HT-29 (cell line): ENCODE measurements around the gene CMTM3. TPM values are rescaled to one million over a fixed set of nuclear protein-coding genes. Genes with fewer than 3 reads are reported as not detected.
"Not testable (repeated sequence)": the region's sequence is repeated elsewhere in the genome, so short reads cannot be mapped to it uniquely, and the experiment has no call there.

Experiments used
- DNase-seq: peaks from one replicate; pipeline ENCODE4 v3.0.0-alpha.2; 2015; ENCODE audit warnings: low spot score
- total RNA-seq: library from RNA; depleted of rRNA; stranded (reverse); fragments of >200 nt; shearing (Covaris generic); gene quantifications from 2 replicates; pipeline ENCODE4 v1.2.3, GENCODE V29; 2014

The CMTM3 gene
- total RNA-seq, 1 experiment from 2014 or later, result 4.1 TPM

DNA sequence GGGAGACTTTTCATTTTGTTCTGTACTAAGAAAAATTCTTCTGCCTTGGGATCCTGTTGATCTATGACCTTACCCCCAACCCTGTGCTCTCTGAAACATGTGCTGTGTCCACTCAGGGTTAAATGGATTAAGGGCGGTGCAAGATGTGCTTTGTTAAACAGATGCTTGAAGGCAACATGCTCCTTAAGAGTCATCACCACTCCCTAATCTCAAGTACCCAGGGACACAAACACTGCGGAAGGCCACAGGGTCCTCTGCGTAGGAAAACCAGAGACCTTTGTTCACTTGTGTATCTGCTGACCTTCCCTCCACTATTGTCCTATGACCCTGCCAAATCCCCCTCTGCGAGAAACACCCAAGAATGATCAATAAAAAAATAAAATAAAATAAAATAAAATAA lies 27.1 kb downstream of the CMTM3 start:
- DNase-seq, result not testable (repeated sequence)

- no peak for DNase-seq
Measured at GRCh38 chr16:66634527-66635196, 30.2 kb downstream of the CMTM3 start.

DNA sequence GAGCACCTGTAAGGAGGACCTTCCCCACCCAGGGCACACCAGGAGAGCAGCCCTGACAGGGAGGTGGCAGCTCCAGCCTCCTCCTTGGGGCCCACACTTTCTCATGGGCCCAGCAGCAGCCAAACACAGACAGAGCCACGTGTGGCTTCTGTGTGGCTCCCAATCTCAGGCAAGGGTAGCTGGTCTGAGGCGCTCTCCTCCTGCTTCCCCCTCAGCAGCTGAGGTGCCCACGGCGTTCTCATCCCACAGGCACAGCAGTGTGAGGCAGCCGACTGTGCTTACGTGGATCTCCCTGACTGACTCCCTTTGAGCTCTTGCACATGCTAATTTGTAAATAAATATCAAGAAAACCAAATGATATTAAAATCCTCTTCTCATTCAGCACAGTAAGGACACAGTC lies 30.9 kb downstream of the CMTM3 start:
- no peak for DNase-seq

GRCh38 chr16:66636199-66636598 lies 31.7 kb downstream of the CMTM3 start:
- no peak for DNase-seq

GRCh38 chr16:66637806-66638205 lies 33.3 kb downstream of the CMTM3 start:
- DNase-seq, result no peak

DNA sequence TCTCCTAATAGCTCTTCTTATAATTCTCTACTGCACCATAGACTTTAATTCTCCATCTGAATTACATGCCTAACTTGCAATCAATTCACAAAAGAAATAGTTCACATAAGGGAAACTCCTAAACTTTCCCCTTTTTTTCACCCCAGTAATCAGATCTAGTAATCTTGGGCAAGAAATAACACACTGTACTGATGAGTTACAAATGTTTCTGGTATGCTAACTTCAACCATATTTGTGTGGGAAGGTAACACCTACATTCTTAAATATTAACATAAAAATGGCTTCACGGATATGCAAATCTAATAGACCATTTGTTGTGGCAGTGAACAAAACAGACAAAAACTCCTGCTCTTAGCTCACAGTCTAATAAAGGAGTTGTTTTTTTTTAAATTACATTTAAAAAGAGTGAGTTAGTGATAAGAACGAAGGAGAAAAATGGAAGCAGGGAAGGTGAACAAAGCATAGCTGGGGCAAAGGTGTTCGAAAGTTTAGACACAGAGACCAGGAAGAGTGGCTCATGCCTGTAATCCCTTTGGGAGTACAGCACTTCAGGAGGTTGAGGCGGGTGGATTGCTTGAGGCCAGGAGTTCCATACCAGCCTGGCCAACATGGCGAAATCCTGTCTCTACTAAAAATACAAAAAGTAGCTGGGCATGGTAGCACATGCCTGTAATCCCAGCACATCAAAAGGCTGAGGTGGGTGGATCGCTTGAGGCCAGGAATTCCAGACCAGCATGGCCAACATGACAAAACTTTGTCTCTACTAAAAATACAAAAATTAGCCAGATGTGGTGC lies 34.8 kb downstream of the CMTM3 start:
- DNase-seq, result no peak

GRCh38 chr16:66640724-66641314 lies 36.3 kb downstream of the CMTM3 start:
- no peak for DNase-seq

DNA sequence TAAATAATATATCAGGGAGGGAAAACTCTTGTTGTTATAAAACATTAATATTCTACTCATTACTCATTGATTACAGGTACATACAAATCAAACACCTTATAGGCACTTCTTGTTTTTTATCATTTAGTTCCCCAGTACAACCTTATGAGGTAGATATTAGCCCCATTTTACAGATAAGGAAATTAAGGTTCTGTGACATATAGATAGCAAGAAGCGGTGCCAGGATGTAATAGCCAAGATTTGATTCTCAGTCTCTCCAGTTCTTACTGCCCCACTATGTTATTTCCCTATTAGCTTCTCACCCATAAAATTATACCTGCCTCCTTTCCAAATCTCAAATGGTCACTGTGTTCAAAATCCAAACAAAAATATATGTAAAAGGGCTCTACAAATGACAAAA lies 36.9 kb downstream of the CMTM3 start:
- DNase-seq, result no peak

GRCh38 chr16:66647866-66648265 lies 43.4 kb downstream of the CMTM3 start:
- DNase-seq, result no peak

GRCh38 chr16:66649167-66649566 lies 44.7 kb downstream of the CMTM3 start:
- no peak for DNase-seq

- no peak for DNase-seq
Measured at GRCh38 chr16:66649636-66650205, 45.2 kb downstream of the CMTM3 start.

DNA sequence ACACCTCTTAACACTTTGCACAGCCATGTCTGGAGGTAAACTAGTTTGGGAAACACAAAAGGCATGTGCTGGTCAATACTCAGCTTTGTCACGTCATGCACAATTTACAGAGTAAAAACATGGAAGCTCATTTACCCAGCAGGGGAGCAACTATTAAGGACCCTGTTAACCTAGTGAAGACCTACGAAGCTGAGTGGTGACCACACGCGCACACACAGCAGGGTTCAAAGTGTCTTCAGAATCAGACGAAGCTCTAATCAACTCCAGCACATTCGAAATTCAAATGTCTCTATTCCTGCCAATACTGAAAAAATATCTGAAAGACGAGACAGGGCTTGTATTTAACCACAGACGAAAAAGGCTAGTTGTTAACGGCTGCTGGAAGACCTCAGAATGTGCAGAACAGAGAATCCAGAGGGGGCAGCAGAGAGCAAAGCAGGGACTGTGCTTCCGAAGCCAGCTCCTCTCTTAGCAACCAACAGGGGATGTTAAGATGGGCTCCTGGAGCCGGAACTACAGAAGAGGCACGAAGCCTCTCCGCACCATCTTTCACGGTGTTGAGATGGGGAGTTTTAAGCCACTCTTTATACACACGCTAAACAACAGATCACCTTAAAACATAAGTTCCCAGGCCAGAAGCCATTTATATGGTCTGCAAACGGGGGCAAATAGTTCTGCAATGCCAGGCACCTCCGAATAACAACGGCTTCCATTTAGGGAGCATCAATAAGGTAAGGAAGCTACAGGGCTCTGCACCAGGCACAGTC lies 46.4 kb downstream of the CMTM3 start:
- peak; percentile 91 for DNase-seq

DNA sequence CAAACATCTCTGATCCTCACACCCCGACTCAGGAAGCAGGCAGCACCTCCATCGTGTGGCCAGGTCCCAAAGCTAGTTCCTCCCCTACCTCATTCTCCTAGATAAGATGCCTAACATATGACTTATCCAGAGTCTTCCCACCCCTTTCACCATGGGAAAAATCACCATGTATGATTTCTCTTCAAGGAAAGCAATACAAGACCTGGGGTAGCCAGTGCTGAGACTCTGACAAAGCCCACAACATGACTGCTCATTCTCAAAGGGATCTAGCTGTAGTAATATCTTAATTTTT lies 46.9 kb downstream of the CMTM3 start:
- no peak for DNase-seq

DNA sequence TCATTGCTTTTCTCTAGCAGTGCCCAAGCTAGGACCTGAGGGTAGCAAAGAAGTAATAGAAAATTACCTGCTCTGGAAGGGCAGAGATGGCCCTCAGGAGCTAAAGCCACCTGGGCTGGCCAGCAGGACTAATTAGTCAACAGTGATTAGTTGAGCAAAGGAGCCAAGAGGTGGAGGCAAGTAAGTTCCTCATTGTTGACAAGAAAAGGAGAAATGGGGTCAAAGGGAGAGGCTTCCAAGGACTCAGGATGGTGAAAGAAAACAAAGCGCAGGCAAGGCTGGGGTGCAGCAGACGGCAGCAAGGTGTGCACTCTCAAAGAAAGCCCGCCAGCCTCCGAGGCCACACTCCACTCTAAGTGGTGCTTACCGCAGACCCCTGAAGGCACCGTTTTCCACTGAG lies 47.5 kb downstream of the CMTM3 start:
- no peak for DNase-seq

DNA sequence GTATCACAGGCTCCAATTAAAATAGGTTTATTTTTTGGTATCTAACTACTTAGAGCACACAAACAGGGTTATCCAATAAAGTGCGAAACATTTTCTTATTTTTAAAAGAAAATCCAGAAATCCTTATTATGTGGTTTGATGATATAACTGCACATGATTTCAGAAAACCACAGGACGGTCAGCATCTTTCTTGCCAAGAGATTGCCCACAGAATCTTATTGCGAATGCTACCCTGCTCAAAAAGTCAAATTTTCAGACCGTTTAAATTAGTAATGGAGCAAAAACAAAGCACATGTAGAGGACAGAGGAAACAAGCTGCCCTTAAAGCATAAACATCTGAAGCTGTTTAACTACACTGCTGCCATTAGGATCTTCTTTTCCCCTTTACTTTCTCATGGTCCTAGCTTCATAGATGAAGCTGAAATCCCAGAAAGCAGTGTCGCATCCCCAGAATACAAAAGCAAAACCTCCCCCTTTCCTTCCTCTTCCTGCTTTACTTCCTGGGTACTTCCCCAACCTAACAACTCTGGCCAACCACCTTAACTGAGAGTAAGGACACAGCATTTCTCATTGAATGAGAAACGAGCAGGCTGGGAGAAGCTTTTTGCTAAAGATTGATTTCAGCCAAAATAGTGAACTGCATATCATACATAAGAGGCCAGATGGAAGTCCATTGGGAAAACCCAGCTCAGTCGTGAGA lies 48.3 kb downstream of the CMTM3 start:
- DNase-seq, result no peak

DNA sequence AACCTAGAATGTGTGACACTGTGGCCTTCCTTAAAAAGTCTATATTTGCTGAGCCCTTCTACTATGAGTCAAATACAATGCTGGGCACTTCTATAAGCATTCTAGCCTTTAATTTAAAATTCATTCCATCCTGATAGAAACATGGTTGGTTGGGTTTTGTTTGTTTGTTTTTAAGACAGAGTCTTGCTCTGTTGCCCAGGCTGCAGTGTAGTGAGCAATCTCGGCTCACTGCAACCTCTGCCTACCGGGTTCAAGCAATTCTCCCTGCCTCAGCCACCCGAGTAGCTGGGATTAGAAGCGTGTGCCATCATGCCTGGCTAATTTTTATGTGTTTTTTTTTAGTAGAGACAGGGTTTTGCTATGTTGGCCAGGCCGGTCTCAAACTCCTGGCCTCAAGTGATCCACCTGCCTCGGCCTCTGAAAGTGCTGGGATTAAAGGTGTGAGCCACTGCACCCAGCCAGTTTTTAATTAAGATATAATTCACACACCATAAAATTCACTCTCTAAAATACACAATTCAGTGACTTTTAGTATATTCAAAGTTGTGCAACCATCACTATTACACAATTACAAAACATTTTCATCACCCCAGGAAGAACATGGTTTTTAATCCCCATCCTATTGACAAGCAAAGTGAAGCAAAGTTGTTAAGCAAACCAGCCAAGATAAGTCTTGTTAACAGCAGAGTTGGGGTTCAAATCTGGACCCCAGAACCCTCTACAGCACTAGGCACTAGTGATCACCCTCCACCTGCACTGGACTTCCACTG lies 49.3 kb downstream of the CMTM3 start:
- no peak for DNase-seq

GRCh38 chr16:66656547-66656946 lies 52.0 kb downstream of the CMTM3 start:
- no peak for DNase-seq

DNA sequence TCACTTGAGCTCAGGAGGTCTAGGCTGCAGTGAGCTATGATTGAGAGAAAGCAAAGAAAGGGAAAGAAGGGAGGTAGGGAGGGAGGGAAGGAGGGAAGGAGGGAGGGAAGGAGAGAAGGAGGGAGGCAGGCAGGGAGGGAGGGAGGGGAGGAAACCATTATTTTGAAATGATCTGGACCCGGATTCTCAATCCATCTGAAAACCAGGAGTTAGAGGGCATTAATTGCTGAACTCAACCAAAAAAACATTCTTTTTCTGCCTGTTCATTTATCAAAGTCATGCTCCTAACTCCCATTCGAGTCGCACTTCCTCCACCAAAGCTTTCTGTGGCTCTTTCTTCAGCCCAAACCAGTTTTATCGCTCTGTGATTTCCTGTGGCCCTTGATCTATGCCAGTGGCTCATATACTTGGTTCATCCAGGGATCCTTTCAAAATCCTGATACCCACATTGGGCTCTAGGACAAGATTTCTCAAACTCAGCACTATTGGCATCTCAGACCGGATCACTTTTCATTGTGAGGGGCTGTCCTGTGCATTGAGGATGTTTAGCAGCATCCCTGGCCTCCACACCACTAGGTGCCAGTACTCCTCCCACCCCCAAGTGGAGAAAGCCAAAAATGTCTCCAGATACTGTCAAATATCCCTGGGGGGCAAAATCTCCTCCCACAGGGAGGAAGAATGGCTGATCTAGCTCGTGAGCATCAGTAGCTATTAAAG lies 53.8 kb downstream of the CMTM3 start:
- no peak for DNase-seq

DNA sequence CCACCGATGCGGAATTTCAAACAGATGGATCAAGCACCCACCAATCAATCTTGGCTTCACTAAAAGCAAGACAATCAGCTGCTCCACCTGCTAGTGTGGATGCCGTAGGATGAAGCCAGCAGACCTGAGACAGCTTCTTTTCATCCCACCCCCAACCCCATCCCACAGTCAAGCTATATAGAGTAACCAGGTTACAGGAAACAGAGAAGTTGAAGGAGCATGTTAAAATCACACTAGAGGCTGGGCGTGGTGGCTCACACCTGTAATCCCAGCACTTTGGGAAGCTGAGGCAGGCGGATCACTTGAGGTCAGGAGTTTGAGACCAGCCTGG lies 54.3 kb downstream of the CMTM3 start:
- DNase-seq, result no peak
